ENCODE data around the gene CYP27A1. TPM values are rescaled to one million over a fixed set of nuclear protein-coding genes. Genes with fewer than 3 reads are reported as not detected.

The CYP27A1 gene
- total RNA-seq, result 8.3 and 12.7 TPM in 2 replicates

GRCh38 chr2:218781691-218782527 lies at the start of gene CYP27A1:
Gene CYP27A1, plus strand, starts transcription at chr2:218782147. Its CDS starts 36 bp downstream, at chr2:218782183.

GRCh38 chr2:218831378-218831990 lies 49.5 kb downstream of the CYP27A1 start, which contains the start of gene PRKAG3:
Gene PRKAG3, minus strand, starts transcription at chr2:218831803.

GRCh38 chr2:218859556-218859987 lies 77.6 kb downstream of the CYP27A1 start, which contains the start of gene WNT6:
Gene WNT6, plus strand, starts transcription at chr2:218859805. Its CDS starts 233 bp downstream, at chr2:218860038.

Other genes starting within 250 kb of the CYP27A1 start
- gene USP37, start 213.8 kb upstream of the CYP27A1 start, total RNA-seq, result 7.8 and 11.7 TPM in 2 replicates
- 41.3 and 44.3 TPM in 2 replicates for gene CNOT9, start 213.3 kb upstream of the CYP27A1 start, total RNA-seq
- 1.3 and 2.6 TPM in 2 replicates for gene PLCD4, start 174.2 kb upstream of the CYP27A1 start, total RNA-seq
- 4.9 and 6.0 TPM in 2 replicates for gene ZNF142, start 122.5 kb upstream of the CYP27A1 start, total RNA-seq
- 17.7 and 19.7 TPM in 2 replicates for gene BCS1L, start 122.5 kb upstream of the CYP27A1 start, total RNA-seq
- gene RNF25, start 110.1 kb upstream of the CYP27A1 start, total RNA-seq, result 31.8 and 33.7 TPM in 2 replicates
- gene STK36, start 110.1 kb upstream of the CYP27A1 start, total RNA-seq, result 5.5 and 6.7 TPM in 2 replicates
- gene TTLL4, start 71.3 kb upstream of the CYP27A1 start, total RNA-seq, result 3.5 and 4.8 TPM in 2 replicates
- not detected in 2 replicates for gene PRKAG3, start 49.7 kb downstream of the CYP27A1 start, total RNA-seq
- not detected in 2 replicates for gene WNT6, start 77.7 kb downstream of the CYP27A1 start, total RNA-seq
- not detected in 2 replicates for gene WNT10A, start 98.7 kb downstream of the CYP27A1 start, total RNA-seq
- not detected in 2 replicates for gene CDK5R2, start 177.5 kb downstream of the CYP27A1 start, total RNA-seq
- gene FEV, start 203.0 kb downstream of the CYP27A1 start, total RNA-seq, result not detected in 2 replicates
- not detected in 2 replicates for gene CRYBA2, start 211.3 kb downstream of the CYP27A1 start, total RNA-seq

Measured in dermis lymphatic vessel endothelial cell (primary cell).